ENCODE data around the gene SUCLG2.

DNA sequence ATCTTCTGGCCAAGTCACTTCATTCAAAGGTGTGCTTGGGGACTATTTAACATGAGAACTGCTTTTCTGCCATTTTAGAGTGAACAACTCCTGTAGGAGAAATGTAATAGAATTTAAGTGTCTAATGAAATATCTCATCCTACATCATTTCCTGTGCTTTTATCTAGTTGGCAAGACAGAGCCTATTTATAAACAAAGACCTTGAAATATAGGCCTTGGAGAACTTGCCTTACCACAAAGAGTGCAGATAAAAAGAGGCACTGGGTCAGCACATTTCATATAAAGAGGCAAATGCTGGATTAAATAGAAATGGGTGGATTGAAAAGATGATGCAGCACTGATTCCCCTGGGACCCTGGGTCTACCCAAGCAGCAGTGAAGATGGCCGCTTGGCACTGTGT is 278.0 kb downstream of the SUCLG2 start:
- TF ChIP-seq, protein P1, sequence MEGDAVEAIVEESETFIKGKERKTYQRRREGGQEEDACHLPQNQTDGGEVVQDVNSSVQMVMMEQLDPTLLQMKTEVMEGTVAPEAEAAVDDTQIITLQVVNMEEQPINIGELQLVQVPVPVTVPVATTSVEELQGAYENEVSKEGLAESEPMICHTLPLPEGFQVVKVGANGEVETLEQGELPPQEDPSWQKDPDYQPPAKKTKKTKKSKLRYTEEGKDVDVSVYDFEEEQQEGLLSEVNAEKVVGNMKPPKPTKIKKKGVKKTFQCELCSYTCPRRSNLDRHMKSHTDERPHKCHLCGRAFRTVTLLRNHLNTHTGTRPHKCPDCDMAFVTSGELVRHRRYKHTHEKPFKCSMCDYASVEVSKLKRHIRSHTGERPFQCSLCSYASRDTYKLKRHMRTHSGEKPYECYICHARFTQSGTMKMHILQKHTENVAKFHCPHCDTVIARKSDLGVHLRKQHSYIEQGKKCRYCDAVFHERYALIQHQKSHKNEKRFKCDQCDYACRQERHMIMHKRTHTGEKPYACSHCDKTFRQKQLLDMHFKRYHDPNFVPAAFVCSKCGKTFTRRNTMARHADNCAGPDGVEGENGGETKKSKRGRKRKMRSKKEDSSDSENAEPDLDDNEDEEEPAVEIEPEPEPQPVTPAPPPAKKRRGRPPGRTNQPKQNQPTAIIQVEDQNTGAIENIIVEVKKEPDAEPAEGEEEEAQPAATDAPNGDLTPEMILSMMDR (conservative IDR thresholded peaks at IDR 0.05 in 1 of 2, IDR thresholded peaks at IDR 0.05 in 1 of 2; ENCODE audit: low read depth in 1 of 2, low read length in 2 of 2): no peak
- no peak for TF ChIP-seq EZH2 (IDR thresholded peaks at IDR 0.05; ENCODE audit: low read length, missing control alignments)
